ENCODE results near the gene HIF3A. TPM values are rescaled to one million over a fixed set of nuclear protein-coding genes. Genes with fewer than 3 reads are reported as not detected.
A peak's percentile ranks its signal among the peaks of the same experiment; 100 is the strongest.
"Not testable (repeated sequence)": the region's sequence is repeated elsewhere in the genome, so short reads cannot be mapped to it uniquely, and the experiment has no call there.

Gene HIF3A
- total and polyA plus RNA-seq, 12 donors = 2.7 to 69.0 (median 24.0) TPM

GRCh38 chr19:46265217-46265828 lies 31.5 kb upstream of the HIF3A start:
- H3K4me3 ChIP-seq = no peak overlapping the region
- 12 to 15% (median 14%) methylated on average over 10 of the region's 10 CpGs for WGBS, 4 donors
- H3K9me3 ChIP-seq (replicated peaks in 1 of 3) = no peaks in the 10 kb centered on the region
- peak; percentile 66 to 86 (median 72) for DNase-seq
- H3K27ac ChIP-seq = no peak overlapping the region
- no peaks in the 10 kb centered on the region for H3K4me1 ChIP-seq (replicated peaks in 1 of 2)
- H3K27me3 ChIP-seq = peaks cover 13% of the 10 kb centered on the region
- no peaks in the 10 kb centered on the region for H3K36me3 ChIP-seq (replicated peaks in 1 of 2)
- TF ChIP-seq POLR2A (IDR thresholded peaks at IDR 0.05) (no peak), CTCF (IDR thresholded peaks at IDR 0.05) (peak; percentile 75 to 98 (median 94))
- intact Hi-C loops (cut with DNase I) = loop anchor here in 1 of 2 donors (2.0 kb wide), 1 partner anchor 185 kb away; no protein-coding TSS in a partner anchor

GRCh38 chr19:46269101-46269500 lies 27.7 kb upstream of the HIF3A start:
- H3K36me3 ChIP-seq (replicated peaks in 1 of 2) = no peaks in the 10 kb centered on the region
- no peaks in the 10 kb centered on the region for H3K4me1 ChIP-seq (replicated peaks in 1 of 2)
- no peak overlapping the region for H3K4me3 ChIP-seq
- TF ChIP-seq POLR2A (IDR thresholded peaks at IDR 0.05) = no peak
- no peak for TF ChIP-seq CTCF (IDR thresholded peaks at IDR 0.05)
- 79 to 84% (median 82%) methylated on average over 7 of the region's 7 CpGs for WGBS, 4 donors
- intact Hi-C loops (cut with DNase I) = no loop called here
- no peaks in the 10 kb centered on the region for H3K9me3 ChIP-seq (replicated peaks in 1 of 3)
- peaks cover 12% of the 10 kb centered on the region for H3K27me3 ChIP-seq
- no peak for DNase-seq
- H3K27ac ChIP-seq = no peak overlapping the region

GRCh38 chr19:46270521-46271256 lies 26.2 kb upstream of the HIF3A start:
- Histone ChIP-seq H3K9me3 (replicated peaks in 1 of 3) (no peaks in the 10 kb centered on the region), H3K27me3 (peaks cover 12% of the 10 kb centered on the region), H3K36me3 (replicated peaks in 1 of 2) (no peaks in the 10 kb centered on the region), H3K4me1 (replicated peaks in 1 of 2) (no peaks in the 10 kb centered on the region), H3K4me3 (no peak overlapping the region), H3K27ac (no peak overlapping the region)
- TF ChIP-seq CTCF (IDR thresholded peaks at IDR 0.05) (no peak), POLR2A (IDR thresholded peaks at IDR 0.05) (no peak)
- intact Hi-C loops (cut with DNase I) = no loop called here
- 51 to 65% (median 57%) methylated on average over 17 of the region's 17 CpGs for WGBS, 4 donors
- no peak for DNase-seq

GRCh38 chr19:46271481-46272197 lies 25.2 kb upstream of the HIF3A start:
- no peak for TF ChIP-seq CTCF (IDR thresholded peaks at IDR 0.05)
- no peak for TF ChIP-seq POLR2A (IDR thresholded peaks at IDR 0.05)
- 44 to 60% (median 55%) methylated on average over 8 of the region's 8 CpGs for WGBS, 4 donors
- Histone ChIP-seq H3K9me3 (replicated peaks in 1 of 3) (no peaks in the 10 kb centered on the region), H3K27me3 (peaks cover 12% of the 10 kb centered on the region), H3K4me3 (no peak overlapping the region), H3K27ac (peak overlapping the region in 2 of 5 donors; percentile 51 to 52), H3K4me1 (replicated peaks in 1 of 2) (no peaks in the 10 kb centered on the region), H3K36me3 (replicated peaks in 1 of 2) (no peaks in the 10 kb centered on the region)
- intact Hi-C loops (cut with DNase I) = no loop called here
- DNase-seq = peak in 3 of 7 donors; percentile 22 to 58 (median 49)

GRCh38 chr19:46273931-46274330 lies 22.9 kb upstream of the HIF3A start:
- intact Hi-C loops (cut with DNase I); H3K27ac ChIP-seq; H3K4me1 ChIP-seq (replicated peaks in 1 of 2); DNase-seq; H3K4me3 ChIP-seq; H3K9me3 ChIP-seq (replicated peaks in 1 of 3); H3K36me3 ChIP-seq (replicated peaks in 1 of 2): not testable (repeated sequence)
- H3K27me3 ChIP-seq = peaks cover 12% of the 10 kb centered on the region
- WGBS, 4 donors = 83 to 96% (median 92%) methylated on average over 6 of the region's 6 CpGs
